Fibroblast of pulmonary artery (primary cell): ENCODE data around the gene GGTLC3.
A peak's percentile ranks its signal among the peaks of the same experiment; 100 is the strongest.
"Not testable (repeated sequence)": the region's sequence is repeated elsewhere in the genome, so short reads cannot be mapped to it uniquely, and the experiment has no call there.

ENCODE experiments used
- DNase-seq: peaks from one replicate; pipeline ENCODE4 v3.0.0-alpha.2; 2010; ENCODE audit warnings: low read depth
- H3K4me3 ChIP-seq: replicated peaks from 2 replicates; pipeline ENCODE4 v1.5.1; 2011; ENCODE audit warnings: low read depth, mild to moderate bottlenecking, control low read depth, low read length, moderate library complexity

GGTLC3 gene

GRCh38 chr22:18518061-18518460 is at the start of gene GGTLC3:
TSS of gene GGTLC3 (minus strand) at chr22:18518161. CDS start at chr22:18517897, 264 bp downstream.
- not testable (repeated sequence) for H3K4me3 ChIP-seq, DNase-seq

GRCh38 chr22:18560099-18560974 is 42.4 kb upstream of the GGTLC3 start:
- not testable (repeated sequence) for H3K4me3 ChIP-seq, DNase-seq

- DNase-seq, H3K4me3 ChIP-seq: not testable (repeated sequence)
Observed at GRCh38 chr22:18558939-18559338, 41.0 kb upstream of the GGTLC3 start.

GRCh38 chr22:18558516-18558915 is 40.6 kb upstream of the GGTLC3 start:
- not testable (repeated sequence) for H3K4me3 ChIP-seq, DNase-seq

- H3K4me3 ChIP-seq, DNase-seq: not testable (repeated sequence)
Observed at GRCh38 chr22:18554280-18555256, 36.6 kb upstream of the GGTLC3 start.

- H3K4me3 ChIP-seq, DNase-seq: not testable (repeated sequence)
Observed at GRCh38 chr22:18552839-18553597, 35.1 kb upstream of the GGTLC3 start.

- not testable (repeated sequence) for DNase-seq, H3K4me3 ChIP-seq
Observed at GRCh38 chr22:18551046-18551445, 33.1 kb upstream of the GGTLC3 start.

GRCh38 chr22:18549458-18550179 is 31.7 kb upstream of the GGTLC3 start:
- not testable (repeated sequence) for H3K4me3 ChIP-seq, DNase-seq

- not testable (repeated sequence) for DNase-seq
Observed at GRCh38 chr22:18544615-18545014, 26.7 kb upstream of the GGTLC3 start.

GRCh38 chr22:18543400-18543799 is 25.4 kb upstream of the GGTLC3 start:
- not testable (repeated sequence) for DNase-seq, H3K4me3 ChIP-seq

More at GRCh38 chr22:18544615-18545014, 26.7 kb upstream of the GGTLC3 start:
- not testable (repeated sequence) for H3K4me3 ChIP-seq

- not testable (repeated sequence) for DNase-seq, H3K4me3 ChIP-seq
Observed at GRCh38 chr22:18539994-18540393, 22.0 kb upstream of the GGTLC3 start.

- DNase-seq, H3K4me3 ChIP-seq: not testable (repeated sequence)
Observed at GRCh38 chr22:18534315-18534714, 16.4 kb upstream of the GGTLC3 start.

- DNase-seq, H3K4me3 ChIP-seq: not testable (repeated sequence)
Observed at GRCh38 chr22:18533633-18534032, 15.7 kb upstream of the GGTLC3 start.

GRCh38 chr22:18529416-18530145 is 11.6 kb upstream of the GGTLC3 start:
- not testable (repeated sequence) for DNase-seq, H3K4me3 ChIP-seq

GRCh38 chr22:18528597-18529415 is 10.8 kb upstream of the GGTLC3 start:
- peak overlapping the region; percentile 38 for H3K4me3 ChIP-seq
- DNase-seq = peak; percentile 86
